Calu3 (cell line): ENCODE measurements around the gene PRKAG2. TPM values are rescaled to one million over a fixed set of nuclear protein-coding genes. Genes with fewer than 3 reads are reported as not detected.

Experiments used
- BruUV-seq: library from RNA; stranded (reverse); fragments of 400-500 nt; replicated peaks from 2 replicates; lab custom pipeline; 2021; lab: Mats Ljungman, UMichigan
- CTCF ChIA-PET: fragments of 300-600 bp; sonication (Branson Sonifier 250); formaldehyde crosslinking; loops from one replicate; lab custom pipeline; 2022; ENCODE audit warnings: antibody characterized with exemption; lab: Charles Lee
- DNase-seq: peaks from one replicate; pipeline ENCODE4 v3.0.0; 2022
- H3K27ac Mint-ChIP-seq: one replicate; pipeline ENCODE4 v1.8.0; 2022; ENCODE audit warnings: mixed read lengths; ENCODE audit not compliant: unreplicated experiment
- H3K27me3 Mint-ChIP-seq: one replicate; pipeline ENCODE4 v1.8.0; 2022; ENCODE audit warnings: mixed read lengths; ENCODE audit not compliant: unreplicated experiment
- H3K36me3 Mint-ChIP-seq: one replicate; pipeline ENCODE4 v1.8.0; 2022; ENCODE audit warnings: mild to moderate bottlenecking, moderate library complexity, mixed read lengths; ENCODE audit not compliant: insufficient read depth, unreplicated experiment
- H3K4me1 Mint-ChIP-seq: one replicate; pipeline ENCODE4 v1.8.0; 2022; ENCODE audit warnings: mild to moderate bottlenecking, low read depth, mixed read lengths; ENCODE audit not compliant: unreplicated experiment
- H3K4me3 Mint-ChIP-seq: one replicate; pipeline ENCODE4 v1.8.0; 2022; ENCODE audit warnings: mild to moderate bottlenecking, low read depth, moderate library complexity, mixed read lengths; ENCODE audit not compliant: unreplicated experiment
- H3K9me3 Mint-ChIP-seq: one replicate; pipeline ENCODE4 v1.8.0; 2022; ENCODE audit warnings: low read depth, mixed read lengths; ENCODE audit not compliant: unreplicated experiment
- intact Hi-C: fragments of 100-400 bp; cut with micrococcal nuclease; formaldehyde crosslinking; loops from one replicate; pipeline ENCODE4 v1.10.0; 2022; ENCODE audit not compliant: unreplicated experiment
- total RNA-seq: library from RNA; stranded (reverse); gene quantifications from 2 replicates; pipeline ENCODE4 v1.2.3, GENCODE V29; 2022
- TF ChIP-seq, protein P1 (sequence below): fragments of 200-600 bp; IDR thresholded peaks from one replicate; pipeline ENCODE4 v1.8.0; 2022; ENCODE audit warnings: antibody characterized with exemption; ENCODE audit not compliant: unreplicated experiment

The PRKAG2 gene
- total RNA-seq, 1 experiment from 2014 or later, result 22.4 TPM

DNA sequence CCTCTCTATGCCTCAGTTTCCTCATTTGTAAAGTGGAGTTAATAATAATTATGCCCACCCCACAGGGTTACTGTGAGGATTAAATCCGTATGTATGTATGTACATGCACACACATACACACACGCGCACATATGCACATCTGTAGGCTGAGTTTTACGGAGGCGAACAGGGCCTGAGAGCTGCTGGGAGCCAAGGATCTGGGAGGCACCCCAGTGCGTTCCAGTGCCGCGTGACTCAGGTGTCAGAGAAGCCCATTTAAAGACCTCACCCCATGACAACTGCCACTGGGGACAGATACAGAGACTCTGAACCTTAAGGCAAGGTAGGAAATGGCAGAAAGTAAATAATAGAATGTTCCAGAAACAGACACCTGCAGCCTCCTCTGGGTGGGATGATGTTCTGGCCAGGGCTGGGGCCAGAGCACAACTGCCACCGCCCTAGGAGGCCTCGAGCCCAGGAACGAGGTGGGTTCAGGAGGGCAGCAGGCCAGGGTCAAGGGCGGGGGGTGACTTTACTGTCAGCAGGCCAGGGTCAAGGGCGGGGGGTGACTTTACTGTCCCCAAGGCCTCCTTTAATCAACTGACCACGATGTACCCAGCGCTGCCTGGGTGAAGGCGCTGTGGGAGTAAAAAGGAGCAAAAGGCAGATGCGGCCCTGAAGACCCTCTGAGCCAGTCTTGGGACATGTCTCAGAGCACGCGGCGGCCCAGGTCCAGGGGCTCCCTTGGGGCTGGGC is 54.9 kb downstream of the PRKAG2 start:
- Mint-ChIP-seq H3K4me1 (peaks cover 13% of the 10 kb centered on the region), H3K4me3 (no peak overlapping the region), H3K27me3 (peaks cover 43% of the 10 kb centered on the region), H3K27ac (no peak overlapping the region), H3K36me3 (no peaks in the 10 kb centered on the region), H3K9me3 (no peaks in the 10 kb centered on the region)
- no peak for DNase-seq
- no TSS peak for BruUV-seq
- CTCF ChIA-PET, result interaction anchor here (0.6 kb wide), 1 partner anchor 17 kb away, joined by 4 read pairs; no protein-coding TSS in a partner anchor
- intact Hi-C loops, result no loop called here
- TF ChIP-seq, protein P1, sequence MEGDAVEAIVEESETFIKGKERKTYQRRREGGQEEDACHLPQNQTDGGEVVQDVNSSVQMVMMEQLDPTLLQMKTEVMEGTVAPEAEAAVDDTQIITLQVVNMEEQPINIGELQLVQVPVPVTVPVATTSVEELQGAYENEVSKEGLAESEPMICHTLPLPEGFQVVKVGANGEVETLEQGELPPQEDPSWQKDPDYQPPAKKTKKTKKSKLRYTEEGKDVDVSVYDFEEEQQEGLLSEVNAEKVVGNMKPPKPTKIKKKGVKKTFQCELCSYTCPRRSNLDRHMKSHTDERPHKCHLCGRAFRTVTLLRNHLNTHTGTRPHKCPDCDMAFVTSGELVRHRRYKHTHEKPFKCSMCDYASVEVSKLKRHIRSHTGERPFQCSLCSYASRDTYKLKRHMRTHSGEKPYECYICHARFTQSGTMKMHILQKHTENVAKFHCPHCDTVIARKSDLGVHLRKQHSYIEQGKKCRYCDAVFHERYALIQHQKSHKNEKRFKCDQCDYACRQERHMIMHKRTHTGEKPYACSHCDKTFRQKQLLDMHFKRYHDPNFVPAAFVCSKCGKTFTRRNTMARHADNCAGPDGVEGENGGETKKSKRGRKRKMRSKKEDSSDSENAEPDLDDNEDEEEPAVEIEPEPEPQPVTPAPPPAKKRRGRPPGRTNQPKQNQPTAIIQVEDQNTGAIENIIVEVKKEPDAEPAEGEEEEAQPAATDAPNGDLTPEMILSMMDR, result no peak

DNA sequence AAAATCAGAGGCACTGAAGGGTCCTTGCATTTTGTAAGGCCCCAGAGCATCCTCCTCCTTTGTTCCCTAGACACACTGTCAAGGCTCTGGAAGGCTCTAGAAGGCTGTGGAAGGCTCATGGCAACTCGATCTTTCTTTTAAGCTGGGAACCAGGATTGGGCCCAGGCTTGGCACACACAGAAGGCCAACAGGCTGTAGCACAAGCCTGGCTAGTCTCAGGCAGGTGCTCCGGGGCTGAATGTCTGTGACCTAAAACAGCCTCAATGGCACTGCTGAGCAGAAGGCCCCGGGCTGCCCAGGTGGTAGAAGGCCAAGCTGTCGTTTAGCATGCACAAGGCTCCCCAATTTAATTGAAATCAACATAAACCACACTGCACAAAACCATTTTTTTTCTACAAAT is 55.7 kb downstream of the PRKAG2 start:
- no peak overlapping the region for H3K4me3 Mint-ChIP-seq
- H3K4me1 Mint-ChIP-seq, result peaks cover 13% of the 10 kb centered on the region
- peaks cover 43% of the 10 kb centered on the region for H3K27me3 Mint-ChIP-seq
- no peak overlapping the region for H3K27ac Mint-ChIP-seq
- TF ChIP-seq, protein P1, result no peak
- no peaks in the 10 kb centered on the region for H3K36me3 Mint-ChIP-seq
- BruUV-seq, result no TSS peak
- no peaks in the 10 kb centered on the region for H3K9me3 Mint-ChIP-seq
- no peak for DNase-seq
- CTCF ChIA-PET, result no interaction called here
- intact Hi-C loops, result no loop called here

DNA sequence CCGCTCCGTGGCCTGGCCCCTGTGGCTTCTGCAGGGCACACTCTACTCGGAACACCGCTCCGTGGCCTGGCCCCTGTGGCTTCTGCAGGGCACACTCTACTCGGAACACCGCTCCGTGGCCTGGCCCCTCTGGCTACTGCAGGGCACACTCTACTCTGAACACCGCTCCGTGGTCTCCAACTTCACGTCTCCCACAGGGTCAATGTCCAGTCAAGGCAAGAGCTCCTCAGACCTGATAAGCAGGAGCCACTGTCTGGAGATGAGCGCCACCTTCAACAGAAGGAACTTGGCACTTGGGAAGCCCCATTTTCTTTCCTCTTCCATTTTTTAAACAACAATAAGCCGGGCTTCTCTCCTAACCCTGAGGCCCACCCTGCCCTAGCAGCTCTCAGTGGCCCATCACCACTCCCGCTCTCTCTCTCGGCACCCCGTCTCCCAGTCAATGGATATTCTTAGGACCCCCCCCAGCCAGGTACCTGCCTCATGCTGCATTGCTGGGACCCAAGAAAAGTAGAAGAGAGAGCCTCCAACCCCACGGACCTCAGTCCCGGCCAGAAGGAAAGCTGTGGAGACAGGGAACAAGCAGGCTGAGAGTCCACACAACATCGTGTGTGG is 56.3 kb downstream of the PRKAG2 start:
- no TSS peak for BruUV-seq
- H3K9me3 Mint-ChIP-seq, result no peaks in the 10 kb centered on the region

DNA sequence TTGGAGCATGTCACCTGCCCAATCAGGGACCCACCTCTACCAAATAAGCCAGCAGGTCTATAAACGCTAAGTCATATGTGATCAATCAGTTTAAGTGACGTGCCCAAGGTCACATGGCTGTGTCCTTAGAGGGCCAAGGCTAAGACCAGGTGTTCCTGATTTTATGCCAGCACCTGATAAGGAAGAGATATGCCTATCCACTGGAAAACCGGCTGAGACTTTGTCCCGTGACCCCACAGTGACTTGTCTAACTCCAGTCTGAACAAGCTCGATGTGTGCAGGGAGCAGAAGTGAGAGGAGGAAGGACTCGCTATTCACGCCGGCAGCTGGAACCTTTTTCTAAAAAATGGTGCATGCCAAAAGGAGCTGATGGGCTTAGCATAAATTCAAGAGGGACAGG is 57.0 kb downstream of the PRKAG2 start:
- TF ChIP-seq, protein P1, result no peak
- no peaks in the 10 kb centered on the region for H3K9me3 Mint-ChIP-seq
- no peak overlapping the region for H3K4me3 Mint-ChIP-seq
- H3K36me3 Mint-ChIP-seq, result no peaks in the 10 kb centered on the region
- BruUV-seq, result no TSS peak
- no peak overlapping the region for H3K27ac Mint-ChIP-seq
- DNase-seq, result no peak
- peaks cover 43% of the 10 kb centered on the region for H3K27me3 Mint-ChIP-seq
- intact Hi-C loops, result no loop called here
- CTCF ChIA-PET, result interaction anchor here (0.7 to 1.5 kb wide), 2 partner anchors 39 to 113 kb away, joined by 3 read pairs; no protein-coding TSS in a partner anchor
- peaks cover 13% of the 10 kb centered on the region for H3K4me1 Mint-ChIP-seq

More for the DNA sequence above, 56.3 kb downstream of the PRKAG2 start:
- Mint-ChIP-seq H3K27ac (no peak overlapping the region), H3K4me1 (peaks cover 13% of the 10 kb centered on the region), H3K27me3 (peaks cover 43% of the 10 kb centered on the region), H3K4me3 (no peak overlapping the region), H3K36me3 (no peaks in the 10 kb centered on the region)
- TF ChIP-seq, protein P1, result no peak
- no peak for DNase-seq
- CTCF ChIA-PET, result interaction anchor here (0.6 to 0.7 kb wide), 2 partner anchors 39 to 490 kb away, joined by 3 read pairs; no protein-coding TSS in a partner anchor
- intact Hi-C loops, result no loop called here
